Transverse colon (tissue), 4 donors: ENCODE measurements around the gene FMNL2.

Source experiments
- CTCF ChIP-seq, 5 experiments: fragments of 200-600 bp in 3 of 5; fragments of 450-650 bp in 2 of 5; sonication (generic) in 3 of 5; IDR thresholded peaks; 1 replicate in 2 of 5; 2 replicates in 3 of 5; pipeline ENCODE4 v1.5.1; 2016 to 2017; ENCODE audit warnings: antibody characterized with exemption in 5 of 5, inconsistent platforms in 3 of 5, mild to moderate bottlenecking in 2 of 5, moderate library complexity in 1 of 5
- POLR2A ChIP-seq: fragments of 450-650 bp; IDR thresholded peaks from one replicate; pipeline ENCODE4 v1.6.1; 2016; ENCODE audit warnings: antibody characterized with exemption, mild to moderate bottlenecking, moderate library complexity
- POLR2AphosphoS5 ChIP-seq, 3 donors: sonication (generic); formaldehyde crosslinking; IDR thresholded peaks; one replicate each; pipeline ENCODE4 v1.6.1; 2016; ENCODE audit warnings: antibody characterized with exemption in 3 of 3

- no peak for TF ChIP-seq CTCF (IDR thresholded peaks at IDR 0.05)
- TF ChIP-seq POLR2A: no peak
- no peak for TF ChIP-seq POLR2AphosphoS5 (IDR thresholded peaks at IDR 0.05)
Measured at GRCh38 chr2:152432765-152433164, 97.8 kb downstream of the FMNL2 start.
